Sigmoid colon (tissue), 4 donors: ENCODE measurements around the gene CNTROB.

ENCODE experiments used
- POLR2A ChIP-seq, 2 donors: fragments of 450-650 bp; IDR thresholded peaks; one replicate each; pipeline ENCODE4 v1.6.1; 2016; ENCODE audit warnings: antibody characterized with exemption in 2 of 2, mild to moderate bottlenecking in 2 of 2, moderate library complexity in 2 of 2
- POLR2AphosphoS5 ChIP-seq, 4 donors: sonication (generic); formaldehyde crosslinking; IDR thresholded peaks; one replicate each; pipeline ENCODE4 v1.6.1; 2017; ENCODE audit warnings: antibody characterized with exemption in 4 of 4

DNA sequence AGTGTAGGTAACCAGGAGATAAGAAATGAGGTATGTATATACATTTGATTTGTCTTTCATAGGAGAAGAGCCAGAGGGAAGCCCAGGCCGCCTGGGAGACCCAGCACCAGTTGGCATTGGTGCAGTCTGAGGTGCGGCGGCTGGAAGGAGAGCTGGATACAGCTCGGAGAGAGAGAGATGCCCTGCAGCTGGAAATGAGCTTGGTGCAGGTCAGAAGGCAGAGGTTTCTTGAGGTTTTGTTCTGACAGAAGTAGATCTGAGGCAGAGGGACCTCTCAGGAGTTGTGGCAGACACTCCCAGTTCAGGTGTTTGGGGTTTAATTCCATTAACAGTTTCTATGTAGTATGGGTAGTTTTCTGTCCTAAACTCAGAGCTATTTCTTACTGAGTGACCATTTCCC, 8.0 kb downstream of the CNTROB start:
- no peak for TF ChIP-seq POLR2A (IDR thresholded peaks at IDR 0.05)
- TF ChIP-seq POLR2AphosphoS5 (IDR thresholded peaks at IDR 0.05) = no peak
